ENCODE results near the gene ZNF446.
A peak's percentile ranks its signal among the peaks of the same experiment; 100 is the strongest.

Gene ZNF446

DNA sequence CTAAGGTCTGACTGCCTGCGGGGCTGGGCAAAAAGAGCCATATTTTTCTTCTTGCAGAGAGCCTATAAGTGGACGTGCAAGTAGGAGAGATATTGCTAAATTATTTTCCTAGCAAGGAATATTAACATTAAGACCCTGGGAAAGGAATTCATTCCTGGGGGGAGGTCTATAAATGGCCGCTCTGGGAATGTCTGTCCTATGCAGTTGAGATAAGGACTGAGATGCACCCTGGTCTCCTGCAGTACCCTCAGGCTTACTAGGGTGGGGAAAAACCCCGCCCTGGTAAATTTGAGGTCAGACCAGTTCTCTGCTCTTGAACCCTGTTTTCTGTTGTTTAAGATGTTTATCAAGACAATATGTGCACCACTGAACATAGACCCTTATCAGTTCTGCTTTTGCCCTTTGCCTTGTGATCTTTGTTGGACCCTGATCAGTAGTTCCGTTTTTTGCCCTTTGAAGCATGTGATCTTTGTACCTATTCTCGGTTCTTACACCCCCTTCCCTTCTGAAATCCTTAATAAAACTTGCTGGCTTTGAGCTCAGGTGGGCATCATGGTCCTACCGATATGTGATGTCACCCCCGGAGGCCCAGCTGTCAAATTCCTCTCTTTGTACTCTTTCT, 31.6 kb downstream of the ZNF446 start:
- peak; percentile 26 for DNase-seq

DNA sequence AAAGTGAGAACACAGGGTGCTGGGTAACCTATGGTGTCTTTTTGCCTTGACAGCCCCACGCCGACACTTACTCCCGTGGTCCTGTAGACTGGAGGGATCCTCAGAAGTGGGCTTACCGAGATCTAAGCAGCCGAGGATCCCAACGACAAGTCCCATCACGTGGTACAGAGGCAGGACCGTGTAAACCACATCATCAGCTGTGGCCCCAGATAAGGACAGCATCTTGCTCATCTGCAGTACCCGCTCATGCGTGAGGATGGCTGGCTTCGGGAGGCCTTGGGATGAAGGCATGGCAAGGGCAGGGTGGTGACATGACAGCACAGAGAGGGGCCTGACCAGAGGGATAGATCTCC, 33.6 kb downstream of the ZNF446 start:
- peak; percentile 97 for DNase-seq

DNA sequence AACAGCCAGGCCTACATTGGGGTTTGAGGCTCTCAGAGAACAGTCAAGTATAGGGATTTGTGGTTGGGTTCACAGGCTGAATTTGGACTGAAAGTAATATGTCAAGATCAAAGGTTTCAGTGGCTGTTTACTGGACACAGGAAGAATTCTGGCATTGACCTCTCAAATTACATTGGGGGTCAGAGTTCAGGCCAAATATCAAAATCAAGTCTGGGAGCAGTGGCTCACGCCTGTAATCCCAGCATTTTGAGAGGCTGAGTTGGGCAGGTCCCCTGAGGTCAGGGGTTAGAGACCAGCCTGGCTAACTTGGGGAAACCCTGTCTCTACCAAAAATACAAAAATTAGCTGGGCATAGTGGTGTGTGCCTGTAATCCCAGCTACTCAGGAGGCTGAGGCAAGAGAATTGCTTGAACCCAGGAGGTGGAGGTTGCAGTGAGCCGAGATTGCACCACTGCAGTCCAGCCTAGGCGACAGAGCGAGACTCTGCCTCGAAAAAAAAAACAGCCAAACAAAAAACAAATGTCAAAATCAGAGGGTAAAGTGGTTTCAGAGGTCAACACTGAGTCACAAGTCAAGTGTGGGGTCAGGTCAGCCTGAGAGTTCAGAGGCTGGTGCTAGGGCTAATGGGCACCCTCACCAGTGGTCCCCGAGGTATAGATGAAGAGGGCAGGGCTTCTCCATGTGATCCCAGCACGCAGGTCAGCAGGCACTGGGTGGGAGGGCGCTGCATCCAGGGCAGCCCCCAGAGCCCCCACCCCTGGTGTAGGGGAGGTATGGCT, 34.1 kb downstream of the ZNF446 start:
- no peak for DNase-seq

DNA sequence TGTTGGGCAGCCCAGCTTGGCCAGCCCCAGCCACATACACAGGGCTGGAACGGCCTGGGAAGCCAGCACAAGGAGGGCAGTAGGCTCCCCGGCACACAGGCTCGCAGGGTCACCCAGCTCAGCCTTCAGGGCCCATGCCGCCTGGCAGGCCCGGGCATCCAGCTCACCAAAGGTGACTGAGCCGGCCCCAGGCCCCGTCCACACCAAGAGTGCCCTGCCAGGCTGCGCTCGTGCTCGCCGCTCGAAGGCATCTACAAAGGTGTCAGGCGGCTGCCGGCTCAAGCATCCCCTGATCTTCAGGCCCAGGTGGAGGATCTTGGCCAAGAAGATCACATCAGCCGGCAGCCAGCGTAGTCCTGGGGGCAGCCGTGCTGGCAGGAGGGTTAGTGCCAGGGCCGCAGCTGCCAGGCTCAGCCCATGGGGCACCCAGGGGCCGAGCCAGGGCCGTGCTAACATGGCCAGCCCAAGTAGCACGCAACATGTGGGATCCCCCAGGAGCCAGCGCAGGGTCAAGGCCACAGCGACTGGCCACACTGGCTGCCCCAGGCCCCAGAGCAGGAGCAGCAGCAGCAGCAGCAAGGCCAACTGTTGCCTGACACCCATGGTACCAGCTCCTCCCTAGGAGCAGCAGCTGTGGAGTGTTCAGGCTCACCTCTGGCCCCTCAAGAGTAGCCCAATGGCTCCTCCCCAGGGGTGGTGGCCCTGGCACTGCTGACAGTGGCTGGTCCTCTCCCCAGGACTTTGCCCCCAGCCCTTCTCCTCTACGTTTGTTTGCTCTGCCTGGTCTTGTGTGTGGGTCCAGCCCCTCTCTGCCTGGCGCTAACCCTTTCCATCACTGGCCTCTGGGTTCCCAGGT, 35.4 kb downstream of the ZNF446 start, which contains the start of gene SLC27A5:
TSS of gene SLC27A5 (minus strand) at position 640 of the 856 bp plus-strand sequence. CDS start at position 603, 37 bp downstream.
- DNase-seq: no peak

DNA sequence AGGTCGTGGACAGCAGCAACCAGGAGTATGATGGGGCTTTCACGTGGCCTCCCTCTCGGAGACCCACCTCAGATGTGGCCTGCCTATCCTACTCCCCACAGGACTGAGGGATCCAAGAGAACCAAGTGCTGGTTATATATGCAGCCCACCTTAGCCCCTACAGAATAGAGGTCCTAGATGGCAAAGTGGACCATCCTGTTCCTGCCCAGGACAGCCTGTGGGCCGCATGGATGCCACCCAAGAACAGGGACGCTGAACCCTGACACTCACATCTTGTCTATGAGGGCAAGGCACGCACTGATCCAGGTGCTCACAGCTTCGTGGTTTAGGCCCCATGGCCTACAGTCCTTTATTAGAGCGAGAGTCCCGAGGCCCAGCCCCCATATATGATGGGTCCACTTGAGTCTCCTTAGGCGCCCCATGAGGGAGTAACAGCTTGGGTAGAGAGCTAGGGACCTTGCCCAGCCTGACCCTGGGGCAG, 37.1 kb downstream of the ZNF446 start:
- no peak for DNase-seq

DNA sequence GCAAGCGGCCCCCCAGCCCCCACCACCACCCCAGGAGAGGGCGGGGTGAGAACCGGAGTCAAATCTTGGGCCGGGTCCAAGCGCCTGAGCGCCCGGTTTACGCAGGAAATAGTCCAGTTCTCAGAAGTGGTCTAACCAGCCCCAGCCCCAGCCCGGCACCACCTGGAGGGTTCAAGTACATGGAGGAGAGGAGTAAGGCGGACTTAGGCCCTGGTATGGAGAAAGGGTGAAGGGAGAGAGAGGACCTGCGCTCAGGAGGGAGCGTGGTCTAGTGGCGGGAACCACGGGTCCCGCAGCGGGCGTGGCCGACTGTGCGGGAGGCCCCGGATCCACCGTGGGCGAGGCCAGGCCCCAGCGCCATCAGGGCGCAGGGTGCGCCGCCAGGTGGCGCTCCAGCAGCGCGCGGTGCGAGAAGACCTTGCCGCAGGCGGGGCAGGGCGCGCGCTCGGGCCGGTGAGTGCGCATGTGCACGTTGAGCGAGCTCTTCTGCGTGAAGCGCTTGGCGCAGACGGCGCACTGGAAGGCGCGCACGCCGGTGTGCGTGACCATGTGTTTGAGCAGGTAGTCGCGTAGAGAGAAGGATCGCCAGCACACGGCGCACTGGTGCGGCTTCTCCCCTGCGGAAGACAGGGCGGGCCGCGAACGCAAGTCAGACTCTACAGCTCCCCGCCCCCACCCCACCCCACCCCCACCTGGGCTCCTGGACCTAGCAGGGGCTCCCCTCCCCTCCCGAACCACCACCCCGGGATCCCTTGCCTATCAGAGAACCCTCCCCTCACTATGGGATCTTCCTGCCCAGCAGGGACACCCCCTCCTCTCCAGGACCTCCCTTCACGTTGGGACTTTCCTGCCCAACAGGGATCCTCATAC, 37.8 kb downstream of the ZNF446 start:
- DNase-seq: peak; percentile 99

DNA sequence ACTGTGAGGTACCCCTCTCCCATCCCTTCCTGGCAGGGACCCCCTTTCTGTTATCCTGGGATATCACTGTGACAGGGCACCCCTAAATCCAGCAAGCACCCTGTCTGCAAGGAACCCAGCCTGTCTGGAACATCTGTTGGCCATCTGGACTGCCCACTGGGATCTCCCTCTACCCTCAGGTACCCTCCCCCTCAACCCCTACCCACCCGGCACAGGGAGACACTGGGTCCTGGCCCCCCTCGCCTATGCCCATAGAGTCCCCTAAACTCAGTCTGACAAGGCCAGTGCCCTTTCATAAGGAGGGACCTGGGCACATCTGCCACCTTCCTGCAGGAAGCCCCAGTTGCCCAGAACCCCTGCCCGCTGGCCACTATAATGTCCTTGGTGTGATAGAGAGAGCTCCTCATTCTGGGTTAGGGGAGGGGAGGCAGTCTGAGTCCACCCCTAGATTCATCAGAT, 38.4 kb downstream of the ZNF446 start:
- DNase-seq: peak; percentile 37

DNA sequence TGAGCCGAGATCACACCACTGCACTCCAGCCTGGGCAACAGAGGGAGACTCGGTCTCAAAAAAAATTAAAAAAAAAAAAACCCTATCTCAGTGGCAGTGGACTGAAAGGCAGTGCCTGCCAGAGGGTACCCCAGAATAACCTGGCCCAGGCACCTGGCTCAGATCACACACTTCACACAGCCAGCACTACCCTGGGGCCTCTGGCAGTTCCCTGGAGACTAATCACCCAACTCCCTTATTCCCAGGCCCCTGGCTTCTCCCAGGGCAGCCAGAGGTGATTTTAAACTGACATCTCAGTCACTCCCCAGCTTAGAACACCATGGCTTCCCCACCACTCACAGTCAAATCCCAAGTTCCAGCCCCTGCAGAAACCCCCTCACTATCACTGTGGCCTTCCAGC, 39.1 kb downstream of the ZNF446 start:
- no peak for DNase-seq

DNA sequence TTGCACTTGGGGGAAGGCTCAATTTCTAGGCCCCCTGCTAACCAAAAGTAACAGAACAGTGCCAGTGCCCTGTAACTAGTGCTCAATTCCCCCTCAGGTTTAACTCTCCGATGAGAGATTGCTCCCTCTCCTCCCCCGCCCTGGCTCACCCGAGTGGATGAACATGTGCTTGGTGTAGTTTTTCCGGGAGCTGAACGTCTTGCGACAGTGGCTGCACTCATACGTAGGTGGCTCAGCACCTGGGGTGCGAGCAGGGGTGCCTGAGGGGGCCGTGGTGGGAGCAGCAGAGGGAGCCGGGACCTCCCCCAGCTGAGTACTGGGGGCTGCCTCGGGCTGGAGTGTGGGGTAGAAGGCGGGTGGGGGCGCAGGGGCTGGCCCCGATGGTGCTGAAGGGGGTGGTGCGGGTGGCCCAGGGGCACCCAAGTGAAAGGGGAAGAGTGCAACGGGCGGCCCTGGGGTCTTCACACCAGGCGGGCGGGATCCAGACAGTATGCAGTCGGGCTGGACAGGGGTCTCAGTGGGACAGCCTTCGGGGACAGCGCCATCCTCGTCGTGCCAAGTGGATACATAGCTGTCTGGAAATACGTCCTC, 40.2 kb downstream of the ZNF446 start:
- no peak for DNase-seq

DNA sequence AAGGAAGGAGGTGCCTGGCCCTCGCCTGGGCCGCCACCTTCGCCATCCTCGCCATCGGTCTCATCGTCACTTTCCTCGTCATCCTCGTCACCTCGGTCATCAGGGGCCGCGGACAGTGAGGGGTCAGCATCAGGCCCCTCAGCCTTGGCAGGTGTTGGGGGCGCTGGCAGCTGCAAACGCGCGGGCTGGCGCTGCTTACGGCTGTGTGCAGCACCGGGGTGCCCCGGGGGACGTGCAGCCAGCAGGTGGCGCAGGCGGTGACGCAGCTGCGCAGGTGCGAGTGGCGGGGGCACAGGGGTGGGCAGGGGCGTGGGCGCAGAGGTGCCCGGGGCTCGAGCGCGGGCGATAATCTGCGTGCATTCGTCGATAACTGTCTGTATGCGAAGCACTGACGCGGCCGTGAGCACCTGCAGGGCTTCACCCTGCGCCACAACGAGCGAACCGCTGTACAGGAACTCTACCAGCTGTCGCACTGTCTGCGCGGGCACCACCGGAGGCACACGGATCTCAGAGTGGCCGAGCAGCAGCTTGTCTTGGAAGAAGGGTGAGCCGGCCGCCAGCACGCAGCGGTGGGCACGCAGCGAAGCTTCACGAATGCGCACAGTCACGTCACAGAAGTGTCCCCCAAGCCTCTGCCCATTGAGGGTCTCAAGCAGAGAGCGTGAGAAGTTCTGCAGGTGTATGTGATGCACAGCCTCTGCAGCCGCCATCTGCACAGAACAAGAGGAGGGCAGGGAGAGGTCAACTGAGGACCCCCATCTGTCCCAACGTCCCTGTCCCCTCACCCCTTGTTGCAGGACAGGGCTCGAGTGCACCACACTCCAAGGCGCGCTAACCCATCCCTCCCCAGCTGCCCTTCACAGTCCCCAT, 41.0 kb downstream of the ZNF446 start:
- no peak for DNase-seq

DNA sequence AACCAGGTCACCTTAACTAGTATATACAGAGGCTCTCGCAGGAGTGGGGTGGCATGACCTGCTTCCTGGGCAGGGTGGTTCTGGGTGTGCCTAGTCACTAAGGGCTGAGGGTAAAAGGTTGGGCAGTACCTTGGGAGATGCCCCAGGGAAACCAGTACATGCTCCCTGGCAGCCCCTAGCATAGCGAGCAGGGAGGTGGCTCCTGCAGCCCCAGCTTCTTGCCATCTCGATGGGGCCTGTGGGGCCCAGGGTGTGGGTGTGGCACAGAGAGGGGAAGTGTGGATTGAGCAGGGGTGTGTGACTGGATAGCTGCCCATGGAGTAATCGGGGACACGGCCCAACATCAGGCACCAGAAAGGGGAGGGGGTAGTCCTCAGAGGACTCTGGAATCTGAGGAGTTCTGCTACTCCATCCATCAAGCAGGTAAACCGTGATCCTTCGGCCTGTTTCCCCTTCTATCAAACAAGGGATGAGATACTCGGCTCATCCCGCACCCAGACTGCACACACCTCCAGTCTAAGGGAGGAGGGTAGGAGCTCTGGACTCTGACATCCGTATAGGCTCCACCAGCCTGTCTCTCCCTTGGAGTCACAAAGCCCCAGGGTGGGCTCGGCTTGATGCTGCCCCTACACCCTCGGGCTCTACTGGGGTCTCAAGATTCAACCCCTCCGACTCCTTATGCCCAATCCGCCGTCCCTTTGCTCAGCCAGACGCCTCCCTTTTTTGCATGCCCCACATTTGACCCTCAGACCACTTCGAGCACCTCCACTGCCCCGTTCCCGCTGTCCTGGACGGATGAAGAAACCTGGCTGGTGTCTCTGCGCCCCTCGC, 42.3 kb downstream of the ZNF446 start:
- peak; percentile 61 for DNase-seq

DNA sequence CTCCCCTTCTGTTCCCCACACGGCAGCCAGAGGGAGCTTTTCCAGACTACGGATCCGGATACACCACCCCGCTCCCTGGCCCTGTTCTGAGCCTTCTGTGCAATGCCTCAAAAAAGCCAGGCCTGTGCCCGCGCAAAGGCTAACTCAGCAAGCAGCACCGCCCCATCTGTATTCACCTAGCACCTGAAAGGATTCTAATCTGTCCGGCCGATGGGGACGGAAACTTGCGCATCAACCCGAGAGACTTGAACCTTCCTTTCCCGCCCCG, 42.9 kb downstream of the ZNF446 start:
- peak; percentile 89 for DNase-seq

DNA sequence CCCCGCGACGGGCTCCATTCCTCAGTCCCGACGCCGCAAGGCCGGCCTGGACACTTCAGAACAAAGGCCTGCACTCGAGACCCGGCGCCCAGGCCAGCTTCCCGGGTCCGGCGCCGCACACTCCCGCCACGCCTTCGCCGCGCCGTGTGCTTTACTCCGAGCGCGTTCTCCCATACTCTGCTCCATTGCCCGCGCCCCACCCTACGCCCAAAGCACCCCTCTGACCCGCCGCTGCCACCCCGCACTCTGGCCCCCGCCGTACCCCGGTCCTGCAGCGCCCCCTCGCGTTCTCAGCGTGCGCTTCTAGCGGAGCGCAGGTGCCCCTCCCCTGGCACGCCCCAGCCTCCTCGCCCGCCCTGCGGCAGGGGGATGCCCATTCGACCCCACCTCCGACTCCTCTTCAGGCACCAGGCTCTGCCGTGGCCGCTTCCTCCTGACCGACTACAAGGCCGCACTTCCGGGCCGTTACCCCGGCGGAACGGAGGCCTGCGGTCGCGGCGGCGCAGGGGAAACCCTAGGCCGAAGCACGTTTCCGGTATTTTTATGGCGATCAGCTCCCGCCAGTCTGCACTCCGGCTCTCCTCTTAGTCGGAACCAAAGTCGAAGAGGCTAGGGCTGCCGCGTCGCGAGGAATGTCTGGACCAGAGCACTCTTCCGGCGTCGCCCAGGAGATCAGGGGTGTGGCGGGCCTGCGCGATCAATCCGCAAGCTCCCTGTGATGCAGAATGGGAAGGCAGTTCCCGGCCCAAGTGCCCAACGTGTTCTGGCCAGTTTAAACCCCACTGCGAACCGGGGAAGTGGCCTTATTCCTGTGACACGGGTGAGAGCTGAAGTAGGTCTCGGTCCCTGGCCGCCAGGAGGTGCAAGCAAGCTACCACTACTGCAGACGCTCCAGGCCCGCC, 43.5 kb downstream of the ZNF446 start, which contains the start of gene ZBTB45:
TSS of gene ZBTB45 (minus strand) at position 456 of the 902 bp plus-strand sequence. CDS start 2,137 bp downstream, outside the sequence.
- DNase-seq: peak; percentile 99

DNA sequence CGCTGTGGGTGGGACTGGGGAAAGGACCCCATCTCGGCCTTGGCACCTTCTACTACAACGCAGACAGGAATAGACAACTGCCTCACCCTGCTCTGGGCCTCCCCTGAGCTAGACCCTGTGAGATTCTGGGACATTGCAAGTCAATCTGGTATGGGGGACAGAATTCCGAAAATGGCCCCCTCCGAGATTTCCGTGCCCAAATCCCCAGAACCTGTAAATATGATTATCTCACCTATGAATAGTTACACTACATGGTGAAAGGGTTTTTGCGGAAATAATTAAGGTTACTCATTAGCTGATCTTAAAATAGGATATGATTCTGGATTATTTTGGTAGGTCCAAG, 44.1 kb downstream of the ZNF446 start:
- no peak for DNase-seq

DNA sequence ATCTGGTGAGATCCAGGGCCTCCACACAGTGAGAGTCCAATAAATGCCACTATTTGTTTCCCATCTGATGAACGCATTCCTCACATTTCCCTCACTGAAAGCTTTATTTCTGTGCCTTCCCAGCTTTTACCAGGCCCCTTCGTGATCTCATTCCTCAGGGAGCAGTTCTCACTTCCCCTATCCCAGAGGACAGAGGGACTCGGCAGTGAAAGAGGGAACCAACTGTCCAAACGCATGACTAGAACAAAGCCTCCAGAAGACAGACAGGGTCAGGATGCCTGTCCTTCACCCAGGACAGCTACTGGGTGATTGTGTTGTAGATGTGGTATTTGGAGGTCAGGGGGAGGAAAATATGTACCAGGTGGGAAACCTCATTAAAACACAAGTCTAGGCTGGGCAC, 45.5 kb downstream of the ZNF446 start:
- no peak for DNase-seq

DNA sequence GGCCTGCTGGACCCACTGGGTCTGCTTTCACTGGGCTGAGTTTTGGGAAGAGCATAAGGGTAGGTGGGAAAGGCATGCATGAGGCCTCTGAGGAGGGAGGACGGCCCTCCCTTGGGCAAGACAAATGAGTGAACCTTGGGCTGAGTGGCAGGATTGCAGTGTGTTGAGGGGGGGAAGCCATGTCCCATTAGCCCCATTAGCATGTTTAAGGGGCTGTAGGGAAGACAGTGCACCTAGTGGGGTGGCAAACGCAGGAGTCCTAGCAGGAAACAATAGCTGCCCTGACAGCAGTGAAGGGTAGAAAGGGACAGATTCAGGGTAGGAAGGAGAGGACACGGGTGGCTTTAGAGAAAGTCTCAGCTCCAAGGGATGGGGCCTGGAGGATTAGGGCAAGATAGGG, 46.6 kb downstream of the ZNF446 start:
- no peak for DNase-seq

DNA sequence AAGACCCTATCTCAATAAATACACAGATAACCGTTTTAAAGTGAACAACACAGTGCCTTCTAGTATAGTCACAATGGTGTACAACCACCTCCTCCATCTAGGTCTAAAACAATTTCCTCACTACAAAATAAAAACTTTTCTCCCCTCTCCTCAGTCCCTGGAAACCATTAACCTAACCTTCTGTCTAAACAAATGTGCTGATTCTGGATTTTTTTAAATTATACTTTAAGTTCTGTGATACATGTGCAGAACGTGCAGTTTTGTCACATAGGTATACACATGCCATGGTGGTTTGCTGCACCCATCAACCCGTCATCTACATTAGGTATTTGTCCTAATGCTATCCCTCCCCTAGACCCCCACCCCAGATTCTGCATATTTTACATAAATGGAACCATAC, 53.3 kb downstream of the ZNF446 start:
- no peak for DNase-seq

Measured in OCI-M1 (cell line).